DMS153 treated with DMSO at 0.1 percent for 48 hours (cell line): ENCODE measurements around the gene MAP3K1.
"Not testable (repeated sequence)": the region's sequence is repeated elsewhere in the genome, so short reads cannot be mapped to it uniquely, and the experiment has no call there.

Experiments used
- DNase-seq: peaks from one replicate; lab custom pipeline; 2025; ENCODE audit not compliant: unreplicated experiment; lab: John Stamatoyannopoulos, UW

Gene MAP3K1

GRCh38 chr5:56815658-56816545 lies 553 bp downstream of the MAP3K1 start:
- no peak for DNase-seq

GRCh38 chr5:56816546-56817081 lies 1.3 kb downstream of the MAP3K1 start:
- DNase-seq, result no peak

DNA sequence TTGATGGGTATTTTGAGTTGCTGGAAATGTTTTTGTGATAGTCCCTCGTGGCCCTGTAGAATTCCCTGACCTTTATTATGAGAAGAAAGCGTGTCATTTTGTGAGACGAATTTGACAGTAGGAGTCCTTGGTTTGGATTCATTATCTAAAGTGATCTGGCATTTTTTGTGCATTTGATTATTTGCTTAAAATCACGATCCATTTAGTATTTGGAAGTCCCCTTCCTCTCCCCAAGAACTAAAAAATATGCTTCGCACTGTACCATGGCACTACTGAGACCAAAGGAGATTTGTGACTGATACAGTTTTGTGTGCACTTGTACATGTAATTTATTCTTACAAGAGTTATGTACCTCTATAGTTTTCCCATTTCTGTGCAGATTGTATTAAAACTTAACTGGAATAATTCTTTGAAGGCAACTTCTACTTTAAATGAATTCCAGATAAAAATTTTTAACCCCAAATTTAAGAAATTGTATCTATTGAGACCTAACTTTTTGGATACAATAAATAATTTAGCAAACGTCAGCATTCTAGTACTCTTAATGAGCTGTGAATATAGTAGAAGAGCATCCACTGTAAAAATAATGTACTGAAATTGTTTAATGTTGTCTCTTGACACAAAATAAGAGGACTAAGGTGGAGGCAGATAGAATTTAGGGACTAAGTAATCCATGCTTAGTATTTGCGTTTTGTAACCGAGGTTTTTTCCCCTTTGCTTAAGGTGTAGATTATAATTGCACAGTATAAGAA lies 2.1 kb downstream of the MAP3K1 start:
- DNase-seq, result no peak

DNA sequence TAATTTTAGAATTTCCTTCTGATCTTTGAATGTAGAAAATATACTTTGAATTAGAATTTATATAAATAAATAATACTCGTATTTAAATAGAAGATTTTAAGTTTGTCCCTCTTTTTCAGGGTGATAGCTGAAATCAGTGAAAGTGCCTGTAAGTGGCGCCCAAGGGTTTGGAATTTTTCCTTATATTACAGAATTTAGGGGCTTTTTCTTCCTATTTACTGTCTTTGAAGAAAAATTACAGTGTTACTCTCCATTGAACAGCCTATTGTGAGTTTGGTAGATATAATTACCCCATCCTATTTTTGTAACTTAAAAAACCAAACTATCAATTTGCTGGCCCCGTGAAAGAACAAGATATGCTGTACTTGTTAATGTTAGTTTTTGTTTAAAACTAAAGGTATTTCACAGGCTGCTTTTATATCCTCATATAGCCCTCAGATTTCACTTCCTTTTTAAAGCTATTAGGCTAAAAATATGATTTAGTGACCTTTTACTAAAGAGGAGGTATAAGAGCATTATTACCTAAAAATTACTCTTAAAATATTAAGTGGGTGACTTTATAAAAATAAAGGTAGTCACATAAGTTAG lies 3.2 kb downstream of the MAP3K1 start:
- no peak for DNase-seq

GRCh38 chr5:56819060-56819881 lies 3.9 kb downstream of the MAP3K1 start:
- DNase-seq, result no peak

DNA sequence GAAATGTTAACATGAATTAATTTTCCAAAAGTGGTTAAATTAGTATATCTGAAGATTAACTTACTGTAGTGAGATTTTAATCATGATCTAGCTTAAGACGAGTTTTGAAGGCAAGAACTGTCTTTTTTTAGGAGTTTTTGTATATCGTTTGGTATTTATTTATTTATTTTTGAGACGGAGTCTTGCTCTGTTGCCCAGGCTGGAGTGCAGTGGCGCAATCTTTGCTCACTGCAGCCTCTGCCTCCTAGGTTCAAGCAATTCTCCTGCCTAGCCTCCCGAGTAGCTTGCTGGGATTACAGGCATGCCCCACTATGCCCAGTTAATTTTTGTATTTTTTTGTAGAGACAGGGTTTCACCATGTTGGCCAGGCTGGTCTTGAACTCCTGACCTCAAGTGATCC lies 6.5 kb downstream of the MAP3K1 start:
- DNase-seq, result not testable (repeated sequence)

DNA sequence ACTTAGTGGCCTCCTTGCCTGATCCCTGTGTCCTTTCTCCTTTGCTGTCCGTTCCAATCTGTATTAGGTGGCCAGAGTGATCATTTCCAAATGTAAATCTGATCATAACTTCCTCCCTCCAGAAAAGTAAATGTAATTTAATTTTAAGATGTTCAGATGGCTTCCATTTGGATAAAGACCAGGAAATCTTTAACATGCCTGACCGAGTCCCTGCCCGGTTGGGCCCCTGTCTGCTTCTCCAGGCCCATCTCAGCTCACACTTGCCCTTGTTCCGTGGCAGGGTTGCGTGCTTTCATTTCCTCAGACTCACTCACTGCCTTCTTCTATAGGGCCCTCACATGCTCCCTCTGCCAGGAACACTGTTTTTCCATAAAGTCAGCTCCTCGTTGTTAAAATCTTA lies 7.6 kb downstream of the MAP3K1 start:
- DNase-seq, result no peak

GRCh38 chr5:56824019-56824418 lies 8.7 kb downstream of the MAP3K1 start:
- DNase-seq, result no peak

GRCh38 chr5:56825222-56825824 lies 10.0 kb downstream of the MAP3K1 start:
- no peak for DNase-seq

DNA sequence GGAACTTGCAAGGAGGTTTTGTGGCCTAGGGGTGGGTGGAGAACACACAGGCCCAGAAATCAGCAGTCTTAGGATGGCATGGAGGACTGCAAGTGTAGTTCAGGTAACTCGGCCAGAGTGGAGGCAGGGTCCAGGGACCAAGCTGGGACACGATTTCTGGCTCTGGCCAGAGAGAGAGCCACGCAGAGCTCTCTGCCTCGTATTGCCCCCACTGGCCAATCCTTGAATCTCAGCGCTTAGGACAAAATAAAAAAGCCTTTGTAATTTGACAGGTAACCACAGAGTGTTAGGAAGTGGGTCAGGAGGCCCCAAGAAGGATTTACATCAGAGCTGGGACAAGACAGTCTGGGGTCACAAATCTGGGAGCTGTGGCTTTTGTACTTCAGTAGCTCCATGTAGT lies 11.7 kb downstream of the MAP3K1 start:
- DNase-seq, result no peak

- DNase-seq, result no peak
Observed at GRCh38 chr5:56827924-56828323, 12.6 kb downstream of the MAP3K1 start.

GRCh38 chr5:56829137-56829908 lies 14.0 kb downstream of the MAP3K1 start:
- no peak for DNase-seq

GRCh38 chr5:56831773-56832172 lies 16.4 kb downstream of the MAP3K1 start:
- DNase-seq, result no peak

DNA sequence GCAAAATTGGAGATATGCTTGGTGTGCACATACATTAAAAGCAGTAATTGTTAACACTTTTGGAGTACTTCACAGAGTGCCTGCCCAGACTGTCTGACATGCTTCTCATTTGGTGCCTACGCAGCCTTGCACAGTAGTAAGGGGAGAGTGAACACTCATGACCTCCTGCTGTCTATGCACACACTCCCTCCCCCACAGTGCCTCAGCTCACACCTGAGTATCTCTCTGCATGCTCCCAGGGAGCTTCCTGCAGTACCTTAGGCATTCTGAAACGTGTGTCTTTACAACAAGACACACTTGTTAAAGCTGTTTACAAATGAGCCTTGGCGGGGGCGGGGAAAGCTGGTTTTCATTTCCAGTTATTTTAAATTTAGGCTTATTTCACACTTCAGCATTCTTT lies 18.0 kb downstream of the MAP3K1 start:
- no peak for DNase-seq

DNA sequence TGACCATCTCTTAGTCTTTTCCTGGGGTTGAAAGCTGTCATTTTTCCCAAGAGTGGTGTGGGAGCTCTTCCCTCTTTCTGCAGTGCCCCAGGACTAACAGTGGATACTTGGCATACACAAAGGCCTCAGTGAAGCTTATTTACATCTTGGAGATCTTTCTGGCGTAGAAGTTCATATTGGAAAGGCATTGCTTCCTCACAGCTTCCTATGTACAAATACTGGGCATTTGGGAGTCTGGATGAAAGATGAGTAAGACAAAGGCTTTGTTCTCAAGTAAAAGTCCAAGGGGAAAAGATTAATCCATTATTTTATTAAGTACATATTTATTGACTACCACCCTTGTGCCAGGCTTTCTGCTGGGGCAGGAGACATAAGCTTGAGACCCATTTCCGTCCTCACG lies 22.0 kb downstream of the MAP3K1 start:
- DNase-seq, result no peak

GRCh38 chr5:56837956-56838355 lies 22.6 kb downstream of the MAP3K1 start:
- no peak for DNase-seq

- peak; percentile 38 for DNase-seq
Observed at GRCh38 chr5:56838409-56839039, 23.2 kb downstream of the MAP3K1 start.

DNA sequence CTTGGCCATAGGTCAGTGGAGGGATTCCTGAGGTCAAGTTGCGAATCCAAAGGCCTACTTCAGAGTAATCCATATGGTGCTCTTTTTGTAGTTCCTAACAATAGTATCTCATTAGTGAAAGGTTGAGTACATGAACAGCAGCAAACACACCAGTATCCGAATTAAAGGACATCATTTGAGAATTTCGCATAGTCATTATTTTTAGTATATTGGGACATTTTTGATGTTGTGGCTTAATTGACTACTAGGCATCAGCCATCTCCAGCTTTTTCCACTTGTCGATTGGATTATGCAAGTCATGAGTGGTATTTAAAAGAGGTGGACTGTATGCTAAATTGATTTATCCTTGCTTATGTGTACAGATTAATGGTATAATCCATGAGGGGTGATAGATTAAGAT lies 23.7 kb downstream of the MAP3K1 start:
- DNase-seq, result no peak

- no peak for DNase-seq
Observed at GRCh38 chr5:56840597-56840996, 25.2 kb downstream of the MAP3K1 start.
